HG02798 (cell line): Measurements from ENCODE around the gene CDCA7.
"Not testable (repeated sequence)": the region's sequence is repeated elsewhere in the genome, so short reads cannot be mapped to it uniquely, and the experiment has no call there.

Source experiments
- ATAC-seq: cut with Tn5 transposase; IDR thresholded peaks from one replicate; pipeline ENCODE4 v1.9.1; 2021; ENCODE audit warnings: mild to moderate bottlenecking; ENCODE audit not compliant: unreplicated experiment, poor library complexity

Gene CDCA7

DNA sequence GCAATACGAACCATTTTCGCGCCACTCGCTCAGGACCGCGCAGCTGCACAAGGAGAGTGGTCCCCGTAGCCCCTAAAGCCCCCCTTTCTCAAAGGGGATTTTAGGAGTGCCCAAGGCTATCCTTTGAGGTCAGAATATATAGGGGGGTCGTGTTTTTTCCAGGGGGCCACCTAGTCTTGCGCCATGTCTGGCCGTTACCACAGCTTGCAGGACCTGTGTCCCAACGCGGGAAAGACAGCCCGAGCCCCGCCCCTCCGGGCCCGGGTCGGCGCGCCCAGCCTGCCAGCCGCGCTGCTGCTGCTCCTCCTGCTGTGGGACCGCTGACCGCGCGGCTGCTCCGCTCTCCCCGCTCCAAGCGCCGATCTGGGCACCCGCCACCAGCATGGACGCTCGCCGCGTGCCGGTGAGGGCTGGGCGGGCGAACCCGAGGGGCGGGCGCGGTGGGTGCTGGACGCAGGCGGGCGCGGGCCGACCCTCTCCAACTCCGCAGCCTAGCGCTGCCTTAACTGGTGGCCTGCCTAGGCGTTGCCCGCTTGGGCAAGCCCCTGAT is at the start of gene CDCA7:
Gene CDCA7 (plus strand): TSS at position 291 of the 550 bp plus-strand sequence. CDS start 92 bp downstream, at position 383.
- ATAC-seq: peak; percentile 46

DNA sequence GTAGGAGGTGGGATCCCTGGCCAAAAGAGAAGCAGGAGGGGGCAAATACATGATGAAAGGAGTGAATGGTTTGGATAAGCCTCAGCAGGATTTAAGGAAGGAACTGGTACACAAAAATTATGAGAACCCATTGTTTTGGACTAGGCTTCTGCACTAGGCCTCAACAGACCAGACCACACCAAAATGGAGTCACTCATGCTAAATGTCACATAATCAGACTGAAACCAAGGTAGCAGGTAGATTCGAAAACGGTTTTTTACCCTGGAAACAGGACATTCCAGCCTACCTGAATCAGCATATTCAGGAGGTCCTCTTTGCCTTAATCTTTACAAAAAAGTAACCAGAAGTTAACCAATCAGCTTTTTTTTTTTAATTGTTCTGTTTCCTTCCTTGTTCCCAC is 49.4 kb upstream of the CDCA7 start:
- no peak for ATAC-seq

DNA sequence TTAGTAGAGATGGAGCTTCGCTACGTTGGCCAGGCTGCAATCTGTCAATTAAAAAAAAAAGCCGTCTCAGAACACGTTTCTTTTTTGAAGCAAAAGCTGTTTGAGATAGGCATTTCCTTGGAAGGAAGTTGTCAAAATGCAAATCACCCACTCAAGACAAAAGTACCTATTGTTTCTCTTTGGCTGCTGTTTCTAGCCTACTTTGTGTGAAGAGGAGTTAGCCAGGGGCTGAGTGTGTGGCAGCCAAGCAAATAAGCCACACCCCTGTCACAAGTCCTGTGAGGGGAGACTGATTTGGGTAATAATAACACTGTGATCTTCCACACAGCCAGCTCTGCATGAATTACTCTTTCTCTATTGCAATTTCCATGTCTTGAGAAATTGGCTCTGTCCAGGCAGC is 47.4 kb upstream of the CDCA7 start:
- no peak for ATAC-seq

DNA sequence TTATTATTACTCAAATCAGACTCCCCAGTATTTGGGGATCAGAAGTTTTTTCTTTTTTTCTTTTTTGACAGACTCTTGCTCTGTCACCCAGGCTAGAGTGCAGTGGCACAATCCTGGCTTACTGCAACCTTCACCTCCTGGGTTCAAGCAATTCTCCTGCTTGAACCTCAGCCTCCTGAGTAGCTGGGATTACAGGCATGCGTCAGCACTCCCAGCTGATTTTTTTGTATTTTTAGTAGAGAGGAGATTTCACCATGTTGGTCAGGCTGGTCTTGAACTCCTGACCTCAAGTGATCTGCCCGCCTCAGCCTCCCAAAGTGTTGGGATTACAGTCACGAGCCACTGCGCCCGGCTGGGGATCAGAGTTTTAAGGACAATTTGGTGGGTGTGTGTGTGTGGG is 45.3 kb upstream of the CDCA7 start:
- not testable (repeated sequence) for ATAC-seq

DNA sequence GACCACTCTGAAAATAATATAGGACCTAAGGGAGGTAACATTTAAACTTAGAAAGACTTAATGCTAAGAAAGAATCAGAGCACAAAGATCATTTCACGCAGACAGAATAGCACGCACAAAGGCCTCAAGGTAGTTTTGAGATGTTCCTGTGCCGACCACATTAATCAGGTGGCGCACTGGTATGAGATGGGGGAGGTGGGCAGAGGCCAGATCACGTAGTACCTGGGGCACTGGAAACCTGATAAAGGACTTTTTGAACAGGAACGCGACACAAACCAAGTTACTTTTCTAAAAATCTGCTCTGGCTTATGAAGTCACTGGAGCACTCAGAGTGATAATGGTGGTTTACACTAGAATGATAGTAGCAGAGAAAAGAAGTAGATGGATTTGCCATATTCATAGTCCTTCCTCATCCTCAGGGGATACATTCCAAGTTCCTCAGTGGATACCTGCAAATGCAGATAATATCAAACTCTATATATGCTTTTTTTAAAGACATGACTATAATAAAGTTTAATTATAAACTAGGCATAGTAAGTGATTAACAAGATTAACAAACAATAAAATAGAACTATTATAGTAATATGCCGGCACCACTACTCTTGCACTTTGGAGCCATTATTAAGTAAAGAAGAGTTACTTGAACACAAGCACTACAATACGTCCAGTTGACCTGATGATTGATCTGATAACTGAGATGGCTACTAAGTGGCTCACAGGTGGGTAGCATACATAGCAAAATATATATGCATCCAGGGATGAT is 42.6 kb upstream of the CDCA7 start:
- no peak for ATAC-seq

DNA sequence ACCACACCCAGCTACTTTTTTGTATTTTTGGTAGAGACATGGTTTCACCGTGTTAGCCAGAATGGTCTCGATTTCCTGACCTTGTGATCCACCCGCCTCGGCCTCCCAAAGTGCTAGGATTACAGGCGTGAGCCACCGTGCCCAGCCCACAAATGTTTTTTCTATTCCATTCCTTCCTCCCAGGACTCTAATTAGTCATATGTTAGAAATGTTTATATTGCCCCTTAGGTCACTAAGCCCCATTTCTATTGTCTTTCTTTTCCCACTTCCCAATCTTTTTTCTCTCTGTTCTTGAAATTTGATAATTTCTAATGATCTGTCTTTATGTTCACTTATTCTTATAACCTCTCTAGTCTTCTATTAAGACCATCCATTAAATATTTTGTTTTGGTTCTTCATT is 31.3 kb upstream of the CDCA7 start:
- ATAC-seq: no peak

- ATAC-seq: no peak
Observed at GRCh38 chr2:173326806-173327205, 27.9 kb upstream of the CDCA7 start.

DNA sequence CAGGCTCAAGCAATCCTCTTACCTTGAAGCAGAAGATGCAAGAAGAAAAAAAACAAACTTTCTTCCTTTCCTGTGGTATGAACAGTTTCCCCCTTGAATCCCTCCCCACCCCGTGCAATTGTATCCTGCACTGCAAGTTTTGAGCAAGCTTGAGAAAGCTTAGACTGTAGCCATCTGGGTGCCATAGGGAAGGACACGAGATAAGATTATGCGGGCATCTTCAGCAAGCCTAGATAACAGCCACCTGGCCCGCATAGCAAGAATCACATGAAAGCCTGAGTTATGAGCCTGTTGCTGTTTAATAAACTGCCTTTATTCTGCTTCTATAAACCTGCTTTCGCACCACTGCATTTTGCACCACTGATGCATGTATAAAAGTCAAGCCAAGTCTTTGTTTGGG is 27.3 kb upstream of the CDCA7 start:
- no peak for ATAC-seq

GRCh38 chr2:173333003-173333402 is 21.7 kb upstream of the CDCA7 start:
- not testable (repeated sequence) for ATAC-seq

DNA sequence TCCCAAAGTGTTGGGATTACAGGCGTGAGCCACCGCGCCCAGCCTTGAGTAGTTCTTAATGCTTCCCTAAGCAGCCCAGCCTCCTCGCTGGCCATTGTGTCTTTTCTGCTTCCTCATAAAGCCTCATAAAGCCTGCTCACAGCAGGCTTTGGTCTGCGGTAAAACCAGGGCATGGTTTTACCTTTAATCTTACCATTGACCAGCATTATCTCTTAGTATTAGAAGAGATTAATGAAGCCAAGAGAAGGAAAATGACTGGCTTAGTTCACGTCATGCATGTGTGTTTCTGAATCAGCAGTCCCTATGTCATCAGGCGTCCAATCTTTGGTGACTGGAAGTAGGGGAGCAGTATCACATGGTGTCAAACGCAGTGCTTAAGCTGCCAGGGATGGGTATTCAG is 14.9 kb upstream of the CDCA7 start:
- no peak for ATAC-seq

DNA sequence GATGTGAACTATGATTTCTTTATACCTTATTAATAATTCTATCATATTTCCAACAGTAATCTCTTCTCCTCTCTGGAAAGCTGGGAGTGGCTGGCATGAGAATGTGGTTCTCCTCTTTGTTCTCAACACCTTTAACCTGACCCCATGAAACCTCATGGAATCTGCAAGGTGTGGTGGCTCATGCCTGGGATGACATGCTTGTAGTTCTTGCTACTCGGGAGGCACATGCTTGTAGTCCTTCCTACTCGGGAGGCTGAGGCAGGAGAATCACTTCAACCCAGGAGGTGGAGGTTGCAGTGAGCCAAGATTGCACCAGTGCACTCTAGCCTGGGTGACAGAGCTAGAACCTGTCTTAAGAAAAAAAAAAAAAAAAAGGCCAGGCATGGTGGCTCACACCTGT is 10.8 kb upstream of the CDCA7 start:
- ATAC-seq: no peak

DNA sequence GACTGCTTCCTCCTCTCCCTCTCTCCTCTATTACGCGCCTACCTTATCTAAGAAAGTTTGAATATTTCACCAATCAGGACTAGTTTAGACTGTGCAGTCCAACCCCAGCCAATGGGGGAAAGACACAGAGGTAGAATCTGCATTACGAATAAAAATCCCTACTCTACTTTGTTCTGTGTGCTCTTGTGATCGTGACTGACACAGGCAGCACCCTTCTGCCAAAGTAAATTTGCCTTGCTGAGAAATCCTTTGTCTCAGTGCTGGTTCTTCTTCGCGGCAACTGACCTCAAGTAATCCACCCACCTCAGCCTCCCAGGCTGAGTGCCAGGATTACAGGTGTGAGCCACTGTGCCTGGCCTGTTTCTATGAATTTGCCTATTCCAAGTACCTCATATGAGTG is 8.6 kb upstream of the CDCA7 start:
- ATAC-seq: no peak

DNA sequence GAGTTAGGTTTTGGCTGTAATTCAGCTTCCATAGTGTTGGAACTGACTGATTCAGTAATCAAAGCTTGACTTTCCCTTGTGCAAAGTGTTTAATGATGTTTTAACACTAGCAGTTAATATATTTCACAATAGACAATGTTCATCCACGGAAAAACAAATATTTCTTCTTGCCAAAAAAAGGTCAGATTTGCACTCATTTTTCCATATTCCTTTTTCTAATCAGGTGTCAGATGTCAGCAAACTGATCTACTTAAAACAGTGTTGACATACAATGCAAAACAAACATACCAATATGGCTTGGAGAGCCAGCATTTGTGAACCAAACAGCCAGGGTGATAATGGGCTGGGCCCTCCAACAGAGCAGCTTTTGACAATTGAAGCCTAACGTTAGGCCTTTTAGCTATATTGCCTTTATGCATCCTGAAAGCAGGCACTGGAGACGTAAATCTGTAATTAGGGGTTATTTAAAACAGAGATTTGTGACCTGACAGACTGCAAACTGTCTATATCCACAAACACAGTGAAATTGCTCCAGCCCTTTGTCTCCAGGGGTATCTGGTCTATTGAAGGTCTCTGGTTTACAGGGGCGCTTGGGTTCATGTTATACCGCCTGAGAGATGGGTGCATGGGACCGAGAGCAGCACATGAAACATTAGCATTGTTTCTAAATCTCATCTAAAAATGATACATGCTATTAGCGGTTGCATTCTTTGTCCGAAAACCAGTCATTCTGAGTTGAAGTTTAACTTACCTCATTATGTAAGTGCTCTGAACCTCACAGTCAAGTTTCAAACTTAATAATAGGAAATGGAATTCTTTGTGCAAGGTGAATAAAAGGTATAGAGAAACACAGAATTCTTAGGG is 7.1 kb upstream of the CDCA7 start:
- peak; percentile 52 for ATAC-seq

GRCh38 chr2:173349287-173349686 is 5.4 kb upstream of the CDCA7 start:
- ATAC-seq: no peak

DNA sequence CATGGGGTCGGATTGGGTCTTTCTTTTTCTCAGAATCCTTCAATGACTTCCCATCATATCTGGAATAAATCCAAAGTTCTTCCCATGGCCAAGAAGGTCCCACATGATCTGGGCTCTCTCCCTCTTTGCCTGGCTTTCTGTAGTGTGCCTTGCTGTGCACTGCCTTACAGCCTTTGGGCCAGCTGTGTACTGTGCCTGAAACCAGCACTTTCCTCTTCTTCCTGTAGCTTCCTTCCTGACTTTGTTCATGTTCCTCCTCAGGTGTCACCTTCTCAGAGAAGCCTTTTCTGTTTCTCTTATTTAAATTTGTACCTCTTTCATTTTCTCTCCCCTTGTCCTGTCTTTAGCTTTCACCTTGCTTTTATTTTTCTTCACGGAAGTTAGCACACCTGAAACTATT is 4.3 kb upstream of the CDCA7 start:
- no peak for ATAC-seq

- ATAC-seq: no peak
Observed at GRCh38 chr2:173351879-173352278, 2.8 kb upstream of the CDCA7 start.

DNA sequence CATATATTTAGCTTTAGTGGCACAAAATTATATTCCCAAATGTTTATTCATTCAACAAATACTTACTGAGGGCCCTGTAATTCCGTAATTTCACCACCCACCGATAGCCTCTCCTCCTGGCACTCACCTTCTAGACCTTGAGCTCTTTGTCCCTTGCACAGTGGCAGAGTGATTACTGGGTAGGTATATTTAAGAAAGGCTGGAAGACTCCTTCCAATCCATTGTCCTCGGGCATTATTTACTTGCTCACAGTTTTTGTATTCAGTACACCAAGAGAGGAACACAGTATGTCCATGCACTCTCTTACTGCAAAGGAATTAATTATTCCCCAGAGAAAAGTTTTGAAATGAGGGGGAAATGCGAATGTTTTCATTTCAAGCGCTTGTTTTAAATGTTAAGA is 1.1 kb upstream of the CDCA7 start:
- no peak for ATAC-seq

GRCh38 chr2:173354073-173354581 is 545 bp upstream of the CDCA7 start:
- peak; percentile 31 for ATAC-seq

- peak; percentile 22 for ATAC-seq
Observed at GRCh38 chr2:173355132-173355865, 627 bp downstream of the CDCA7 start.

- ATAC-seq: no peak
Observed at GRCh38 chr2:173355866-173356508, 1.3 kb downstream of the CDCA7 start.
